GM19452 (cell line): ENCODE data around the gene CLIP2.
A peak's percentile ranks its signal among the peaks of the same experiment; 100 is the strongest.
"Not testable (repeated sequence)": the region's sequence is repeated elsewhere in the genome, so short reads cannot be mapped to it uniquely, and the experiment has no call there.

Experiments used
- ATAC-seq: cut with Tn5 transposase; IDR thresholded peaks from one replicate; pipeline ENCODE4 v1.9.1; 2021; ENCODE audit not compliant: unreplicated experiment

Gene CLIP2

DNA sequence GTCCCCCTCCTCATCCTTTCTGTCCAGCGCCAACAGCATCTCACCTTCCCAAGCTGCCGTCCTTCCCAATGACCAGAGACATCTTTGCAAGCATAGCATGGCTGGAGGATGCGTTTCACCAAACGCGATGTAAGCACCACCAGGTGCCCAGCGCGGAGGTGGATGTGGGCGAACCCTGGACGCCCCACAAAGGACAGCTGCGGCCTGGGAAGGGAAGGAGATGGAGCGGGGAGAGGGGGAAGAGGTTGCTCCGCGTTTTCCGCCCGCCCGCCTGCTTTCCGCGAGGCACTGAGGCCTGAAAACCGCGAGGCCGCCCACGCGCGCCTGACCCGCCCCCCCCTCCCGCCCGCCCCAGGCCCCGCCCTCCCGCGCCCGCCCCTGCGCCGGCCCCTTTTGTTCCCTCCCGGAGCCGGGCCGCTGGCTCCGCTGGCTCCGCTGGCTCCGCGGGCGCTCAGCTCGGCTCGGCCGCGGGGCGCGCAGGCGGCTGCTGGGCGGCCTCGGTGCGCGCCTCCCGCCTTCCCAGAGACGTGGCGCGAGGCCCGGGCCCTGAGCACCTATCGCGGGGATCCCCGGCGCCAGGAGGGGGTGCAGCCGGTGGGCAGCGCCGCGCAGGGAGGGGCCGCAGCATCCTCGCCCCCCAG, at the start of gene CLIP2:
Gene CLIP2, plus strand, starts transcription at position 390 of the 641 bp plus-strand sequence. CDS start 28,140 bp downstream, outside the sequence.
- peak; percentile 52 for ATAC-seq

DNA sequence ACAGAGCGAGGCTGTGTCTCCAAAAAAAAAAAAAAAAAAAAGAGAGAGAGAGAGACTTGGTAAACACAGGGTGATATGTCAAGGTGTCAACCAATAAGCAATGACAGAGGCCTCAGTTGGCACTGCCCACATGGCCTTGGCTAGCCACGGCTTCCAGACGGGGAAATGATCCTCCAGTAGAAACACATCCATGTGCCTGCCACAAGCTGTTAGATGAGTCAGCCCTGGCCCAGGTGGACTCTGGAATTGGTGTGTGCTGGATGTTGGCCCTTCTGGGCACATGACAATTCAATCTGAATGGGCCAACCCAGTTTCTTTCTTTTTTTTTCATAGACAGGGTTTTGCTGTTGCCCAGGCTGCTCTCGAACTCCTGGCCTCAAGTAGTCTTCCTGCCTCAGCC, 48.7 kb upstream of the CLIP2 start:
- ATAC-seq = no peak

DNA sequence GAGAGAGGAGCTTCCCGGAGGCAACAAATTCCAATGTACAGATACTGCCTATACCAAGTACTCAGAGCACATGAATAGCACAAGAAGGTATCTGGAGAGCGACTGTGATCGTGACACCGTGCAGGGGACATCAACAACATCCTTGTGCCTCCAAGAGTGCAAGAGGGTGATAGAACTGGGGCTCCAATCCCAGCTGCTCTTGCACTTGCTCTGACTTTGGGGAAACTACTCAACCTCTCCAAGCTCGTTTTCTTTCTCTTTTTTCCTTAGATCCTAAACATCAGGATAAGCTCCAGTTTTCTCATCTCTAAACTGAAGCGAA, 47.1 kb upstream of the CLIP2 start:
- ATAC-seq = no peak

DNA sequence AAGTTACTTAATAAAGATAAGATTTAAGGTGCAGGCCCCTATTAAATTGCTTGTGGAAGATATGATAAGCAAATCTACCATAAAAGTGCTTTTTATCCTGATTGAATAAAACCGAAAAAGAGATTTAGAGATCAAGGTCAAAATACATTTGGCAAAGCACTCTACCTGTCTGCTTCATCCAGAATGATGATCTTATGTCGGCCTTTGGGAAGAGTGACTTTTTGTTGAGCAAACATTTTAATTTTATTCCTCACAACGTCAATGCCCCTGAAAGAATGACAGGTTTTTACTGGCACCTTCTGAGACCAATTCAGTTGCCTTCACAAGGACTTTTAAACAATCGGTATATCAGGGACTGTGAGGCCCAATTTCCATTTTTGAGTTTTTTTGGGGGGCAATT, 42.7 kb upstream of the CLIP2 start:
- no peak for ATAC-seq

DNA sequence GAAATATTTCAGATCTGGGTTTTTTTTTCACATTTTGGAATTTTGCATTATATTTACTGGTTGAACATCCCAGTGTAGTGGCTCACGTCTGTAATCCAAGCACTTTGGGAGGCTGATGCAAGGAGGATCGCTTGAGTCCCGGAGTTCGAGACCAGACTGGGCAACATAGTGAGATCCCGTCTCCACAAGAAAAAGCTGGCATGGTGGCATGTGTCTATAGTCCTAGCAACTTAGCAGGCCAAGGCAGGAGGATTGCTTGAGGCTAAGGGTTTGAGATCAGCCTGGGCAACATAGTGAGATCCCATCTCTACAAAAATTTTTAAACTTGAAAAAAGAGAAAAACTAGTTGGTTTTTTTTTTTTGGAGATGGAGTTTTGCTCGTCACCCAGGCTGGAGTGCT, 41.1 kb upstream of the CLIP2 start:
- ATAC-seq = no peak

DNA sequence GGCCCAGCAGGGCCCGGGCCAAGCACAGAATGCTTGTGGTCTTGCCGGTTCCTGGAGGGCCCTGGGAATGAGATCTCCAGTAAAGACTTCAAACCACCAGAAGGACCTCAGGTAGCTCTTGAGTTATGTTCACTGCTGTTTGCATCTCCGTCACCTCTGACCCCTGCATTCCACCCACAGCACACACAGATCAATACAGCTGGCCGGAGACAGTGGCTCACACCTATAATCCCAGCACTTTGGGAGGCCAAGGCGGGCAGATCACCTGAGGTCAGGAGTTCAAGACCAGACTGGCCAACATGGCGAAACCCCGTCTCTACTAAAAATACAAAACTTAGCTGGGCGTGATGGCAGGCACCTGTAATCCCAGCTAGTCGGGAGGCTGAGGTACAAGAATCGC, 40.1 kb upstream of the CLIP2 start:
- not testable (repeated sequence) for ATAC-seq

DNA sequence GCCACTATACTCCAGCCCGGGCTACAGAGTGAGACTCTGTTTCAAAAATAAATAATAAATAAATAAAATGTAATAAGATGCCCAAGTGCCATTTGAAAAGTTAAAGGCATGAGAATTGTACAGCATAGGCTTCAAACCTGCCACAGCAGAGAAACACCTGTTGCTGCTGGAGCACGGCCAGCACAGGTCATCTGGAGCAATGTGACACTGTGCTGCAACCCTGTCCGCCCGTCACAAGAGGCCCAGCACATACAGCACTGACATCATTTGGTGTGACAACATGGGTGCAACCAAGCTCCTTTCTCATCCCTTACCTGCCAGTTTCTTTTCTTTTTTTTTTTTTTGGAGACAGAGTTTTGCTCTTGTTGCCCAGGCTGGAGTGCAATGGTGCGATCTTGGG, 36.3 kb upstream of the CLIP2 start:
- ATAC-seq = no peak

DNA sequence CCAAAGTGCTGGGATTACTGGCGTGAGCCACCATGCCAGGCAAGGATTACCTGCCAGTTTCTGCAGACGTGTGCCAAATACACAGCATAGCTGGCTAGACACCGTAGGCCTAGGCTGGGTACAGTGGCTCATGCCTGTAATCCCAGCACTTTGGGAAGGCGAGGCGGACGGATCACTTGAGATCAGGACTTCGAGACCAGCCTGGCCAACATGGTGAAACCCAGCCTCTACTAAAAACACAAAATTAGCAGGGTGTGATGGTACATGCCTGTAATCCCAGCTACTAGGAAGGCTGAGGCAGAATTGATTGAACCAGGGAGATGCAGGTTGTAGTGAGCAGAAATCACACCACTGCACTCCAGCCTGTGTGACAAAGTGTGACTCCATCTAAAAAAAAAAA, 35.9 kb upstream of the CLIP2 start:
- ATAC-seq = no peak

DNA sequence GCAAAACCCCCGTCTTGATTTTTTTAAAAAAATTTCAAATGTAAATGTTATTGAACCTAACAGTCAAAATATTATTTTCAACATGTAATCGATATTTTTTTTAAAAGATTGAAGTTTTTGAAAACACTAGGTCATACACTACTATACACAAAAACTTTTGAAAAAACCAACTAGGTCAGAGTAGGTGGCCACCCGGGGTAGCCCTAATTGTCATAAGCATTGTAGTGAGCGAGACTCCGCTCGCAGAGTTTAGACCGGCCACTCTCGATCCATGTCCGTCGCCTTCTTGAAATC, 35.4 kb upstream of the CLIP2 start:
- ATAC-seq = no peak

DNA sequence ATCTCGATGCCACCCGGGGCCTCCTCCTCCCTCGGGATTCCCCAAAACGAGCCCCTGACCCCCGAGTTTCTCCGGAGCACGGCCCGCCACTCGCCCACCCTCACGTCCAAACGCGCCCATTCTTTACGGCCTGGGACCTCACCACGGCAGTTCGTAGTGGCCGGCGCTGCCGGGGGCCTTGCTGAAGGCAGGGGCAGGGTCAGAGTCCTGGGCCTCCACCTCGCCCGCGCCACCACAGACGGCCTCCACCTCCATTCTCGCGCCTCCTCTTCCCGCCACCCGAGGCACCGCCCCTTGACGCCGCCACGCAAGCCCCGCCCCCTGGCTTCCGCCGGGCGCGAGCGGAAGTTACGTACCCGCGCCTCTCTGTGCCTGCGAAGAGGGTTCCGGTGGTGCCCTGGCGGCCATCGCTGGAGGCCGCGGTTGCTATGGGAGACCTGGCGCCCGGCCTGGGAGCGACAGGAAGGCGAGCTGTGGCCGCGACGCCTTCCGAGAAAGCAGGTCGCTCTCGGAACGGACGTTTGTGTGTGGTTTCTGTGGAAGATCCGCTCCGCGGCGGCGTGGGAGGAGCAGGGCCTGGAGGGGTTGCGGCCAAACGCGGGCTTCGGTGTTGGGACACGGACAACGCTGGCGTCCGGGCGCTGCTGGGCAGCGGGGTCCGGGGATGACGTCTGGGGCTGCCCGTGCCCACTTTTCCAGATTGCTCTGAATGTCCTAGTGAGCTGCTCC, 34.9 kb upstream of the CLIP2 start, which contains the start of gene RFC2:
Gene RFC2, minus strand, starts transcription at position 271 of the 729 bp plus-strand sequence. Its CDS starts 16 bp downstream, at position 255.
- peak; percentile 96 for ATAC-seq

DNA sequence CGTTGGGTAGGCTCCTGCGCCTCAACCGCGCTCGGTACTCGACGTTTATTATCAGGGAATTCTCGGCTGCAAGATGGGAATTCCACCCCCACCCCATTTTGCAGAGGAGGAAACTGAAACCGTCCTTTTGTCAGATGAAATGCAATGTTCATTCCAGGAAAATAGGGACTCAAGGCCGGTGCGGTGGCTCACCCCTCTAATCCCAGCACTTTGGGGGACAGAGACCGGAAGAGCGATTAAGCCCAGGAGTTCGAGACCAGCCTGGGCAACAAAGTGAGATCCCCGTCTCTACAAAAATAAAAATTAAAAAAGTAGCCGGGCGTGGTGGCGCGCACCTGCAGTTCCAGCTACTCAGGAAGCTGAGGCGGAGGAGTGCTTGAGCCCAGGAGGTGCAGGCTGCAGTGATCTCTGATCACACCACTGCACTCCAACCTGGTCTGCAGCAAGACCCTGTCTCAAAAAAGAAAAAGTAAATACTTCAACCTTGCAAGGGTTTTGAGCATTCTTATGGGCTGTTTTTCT, 34.3 kb upstream of the CLIP2 start:
- ATAC-seq = no peak

DNA sequence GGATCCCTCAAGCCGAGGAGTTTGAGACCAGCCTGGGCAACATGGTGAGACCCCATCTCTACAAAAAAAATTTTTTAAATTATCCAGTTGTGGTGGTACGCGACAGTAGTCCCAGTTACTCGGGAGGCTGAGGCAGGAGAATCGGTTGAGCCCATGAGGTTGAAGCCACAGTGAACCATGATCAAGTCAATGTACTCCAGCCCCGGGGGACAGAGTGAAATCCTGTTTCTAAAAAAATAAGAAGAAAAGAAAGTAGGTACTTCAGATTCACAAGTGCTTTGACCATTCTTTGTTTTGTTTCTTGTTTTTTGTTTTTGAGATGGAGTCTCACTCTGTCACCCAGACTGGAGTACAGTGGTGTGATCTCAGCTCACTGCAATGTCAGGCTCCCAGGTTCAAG, 33.7 kb upstream of the CLIP2 start:
- ATAC-seq = not testable (repeated sequence)

DNA sequence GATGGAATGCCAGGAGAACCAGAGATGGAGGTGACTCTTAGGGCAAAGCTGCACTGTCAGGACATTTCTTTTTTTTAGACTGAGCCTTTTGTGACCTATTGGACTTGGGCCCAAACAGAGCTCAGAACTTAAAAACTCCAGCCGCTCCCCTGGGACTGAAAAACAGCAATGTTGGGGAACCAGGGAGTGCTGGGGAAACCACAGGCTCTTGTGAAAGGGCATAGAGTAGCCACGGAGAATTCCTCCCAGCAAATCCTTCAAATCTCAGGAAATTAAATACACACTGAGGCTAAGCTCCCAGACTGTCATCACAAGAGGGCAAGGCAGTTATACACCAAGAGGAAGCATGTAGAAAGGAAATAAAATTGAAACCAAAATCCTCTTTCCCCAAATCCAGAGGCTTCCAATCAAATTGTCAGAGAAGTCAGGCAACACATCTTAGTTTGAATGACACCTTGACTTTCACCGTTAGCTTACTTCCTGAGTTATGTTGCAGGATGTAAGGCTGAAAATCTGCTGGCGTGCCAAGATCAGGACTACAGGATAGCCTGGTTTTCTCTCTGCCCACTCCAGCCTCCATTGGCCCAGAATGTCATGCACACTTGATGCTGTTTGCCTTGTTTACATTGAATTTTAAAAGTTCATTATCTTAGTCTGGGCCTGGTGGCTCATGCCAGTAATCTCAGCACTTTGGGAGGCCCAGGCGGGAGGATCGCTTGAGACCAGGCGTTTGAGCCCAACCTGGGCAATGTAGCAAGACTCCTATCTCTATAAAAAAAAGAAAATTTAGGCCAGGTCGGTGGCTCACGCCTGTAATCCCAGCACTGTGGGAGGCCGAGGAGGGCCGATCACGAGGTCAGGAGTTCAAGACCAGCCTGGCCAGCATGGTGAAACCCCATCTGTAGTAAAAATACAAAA, 32.5 kb upstream of the CLIP2 start:
- no peak for ATAC-seq

DNA sequence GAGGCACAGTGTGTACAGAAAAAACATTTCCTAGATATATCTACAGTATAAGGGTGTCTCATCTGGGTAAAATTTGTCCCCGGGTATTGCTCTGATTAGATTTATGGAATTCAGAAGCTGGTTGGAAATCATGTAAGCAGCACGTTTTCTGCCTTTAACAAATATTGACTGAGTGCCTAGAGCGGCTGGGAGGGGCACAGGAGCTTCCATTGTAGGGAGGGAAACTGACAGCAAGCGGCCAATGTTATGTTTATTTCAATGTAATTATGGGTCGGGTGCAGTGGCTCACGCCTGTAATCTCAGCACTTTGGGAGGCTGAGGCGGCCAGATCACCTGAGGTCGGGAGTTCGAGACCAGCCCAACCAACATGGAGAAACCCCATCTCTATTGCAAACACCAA, 30.6 kb upstream of the CLIP2 start:
- ATAC-seq = no peak

DNA sequence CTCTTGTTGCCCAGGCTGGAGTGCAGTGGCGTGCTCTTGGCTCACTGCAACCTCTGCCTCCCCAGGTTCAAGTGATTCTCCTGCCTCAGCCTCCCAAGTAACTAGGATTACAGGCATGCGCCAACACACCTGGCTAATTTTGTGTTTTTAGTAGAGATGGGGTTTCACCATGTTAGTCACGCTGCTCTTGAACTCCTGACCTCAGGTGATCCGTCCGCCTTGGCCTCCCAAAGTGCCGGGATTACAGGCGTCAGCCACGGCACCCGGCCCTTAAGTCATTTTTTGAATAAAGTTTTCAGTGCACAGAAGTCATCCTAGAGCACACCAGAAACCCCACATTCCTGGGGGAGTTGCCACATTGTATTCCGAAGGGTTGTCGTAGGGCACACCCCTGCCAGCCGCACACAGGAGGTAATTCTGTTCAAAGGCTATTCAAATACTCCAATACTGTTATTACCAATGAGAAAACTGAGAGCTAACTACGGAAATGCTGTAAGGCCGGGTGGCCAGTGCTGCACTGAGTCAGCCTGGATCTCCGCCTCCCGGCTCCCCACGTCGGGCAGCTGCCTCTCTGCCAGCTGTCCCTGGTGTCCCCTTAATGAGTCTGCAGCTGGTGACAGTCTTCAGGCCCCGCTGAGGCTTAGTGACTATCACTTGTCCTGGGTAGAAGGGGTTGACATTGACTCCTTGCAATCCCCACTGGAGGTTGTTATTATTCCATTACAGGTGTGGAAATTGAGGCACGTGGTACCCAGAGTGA, 26.4 kb upstream of the CLIP2 start:
- ATAC-seq = no peak

DNA sequence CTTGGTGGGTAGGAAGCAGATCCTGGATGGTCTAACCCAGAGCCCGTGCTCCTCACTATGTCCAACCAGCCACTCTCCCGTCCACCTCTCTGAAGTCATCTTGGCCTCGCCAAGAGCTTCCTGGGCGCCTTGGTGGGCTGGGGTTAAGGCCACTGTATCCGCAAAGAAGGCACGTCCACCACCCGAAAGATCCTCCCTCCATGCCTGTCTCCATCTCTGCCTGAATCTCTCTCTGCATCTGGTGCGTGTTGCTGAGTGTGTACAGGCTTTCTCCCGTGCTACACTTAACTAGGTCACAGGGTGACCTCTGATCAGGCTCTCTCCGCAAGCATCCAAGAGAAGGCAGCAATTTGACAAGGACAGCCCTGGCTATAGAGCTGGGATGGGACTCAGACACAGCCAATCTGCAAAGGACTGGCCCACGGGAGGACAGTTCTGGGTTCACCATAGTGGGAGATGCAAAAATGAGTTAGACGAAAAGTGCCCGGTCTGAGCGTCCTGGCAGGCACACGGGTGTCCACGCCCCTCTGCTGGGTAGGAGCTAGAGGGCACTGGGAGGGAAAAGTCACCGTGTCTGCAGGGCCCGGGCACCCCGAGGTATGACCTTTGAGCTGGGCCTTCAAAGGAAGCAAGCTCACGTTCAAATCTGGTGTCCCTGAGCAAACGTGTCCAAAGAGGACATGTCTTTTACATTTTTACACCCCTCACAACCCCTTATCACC, 25.6 kb upstream of the CLIP2 start:
- no peak for ATAC-seq

DNA sequence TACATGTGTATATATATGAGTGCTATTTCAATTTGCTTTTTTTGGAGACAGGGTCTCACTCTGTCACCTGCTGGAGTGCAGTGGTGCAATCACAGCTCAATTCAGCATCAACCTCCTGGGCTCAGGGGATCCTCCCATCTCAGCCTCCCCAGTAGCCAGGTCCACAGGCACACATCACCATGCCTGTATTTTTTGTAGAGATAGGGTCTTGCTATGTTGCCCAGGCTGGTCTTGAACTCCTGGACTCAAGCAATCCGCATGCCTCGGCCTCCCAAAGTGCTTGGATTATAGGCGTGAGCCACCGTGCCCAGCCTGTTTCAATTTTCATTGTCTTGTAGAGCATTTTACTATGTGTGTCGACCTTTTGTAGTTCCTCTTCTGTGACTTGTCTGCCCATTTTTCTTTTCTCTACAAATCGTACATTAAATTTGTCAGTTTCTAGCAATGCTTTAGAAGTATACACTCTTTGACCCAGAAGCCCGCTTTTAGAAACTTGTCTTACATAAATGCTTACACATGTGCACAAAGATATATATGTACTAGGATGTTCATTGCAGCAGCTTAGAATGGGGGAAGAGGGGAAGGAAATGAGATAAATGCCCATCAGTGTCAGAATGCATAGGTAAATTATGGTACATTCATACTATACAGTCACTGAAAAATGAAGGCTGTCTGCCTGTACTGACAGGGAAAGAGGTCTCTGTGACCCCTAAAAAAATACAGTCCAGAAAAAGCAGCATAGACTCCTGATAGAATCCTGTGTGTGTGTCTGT, 22.8 kb upstream of the CLIP2 start:
- ATAC-seq = no peak

DNA sequence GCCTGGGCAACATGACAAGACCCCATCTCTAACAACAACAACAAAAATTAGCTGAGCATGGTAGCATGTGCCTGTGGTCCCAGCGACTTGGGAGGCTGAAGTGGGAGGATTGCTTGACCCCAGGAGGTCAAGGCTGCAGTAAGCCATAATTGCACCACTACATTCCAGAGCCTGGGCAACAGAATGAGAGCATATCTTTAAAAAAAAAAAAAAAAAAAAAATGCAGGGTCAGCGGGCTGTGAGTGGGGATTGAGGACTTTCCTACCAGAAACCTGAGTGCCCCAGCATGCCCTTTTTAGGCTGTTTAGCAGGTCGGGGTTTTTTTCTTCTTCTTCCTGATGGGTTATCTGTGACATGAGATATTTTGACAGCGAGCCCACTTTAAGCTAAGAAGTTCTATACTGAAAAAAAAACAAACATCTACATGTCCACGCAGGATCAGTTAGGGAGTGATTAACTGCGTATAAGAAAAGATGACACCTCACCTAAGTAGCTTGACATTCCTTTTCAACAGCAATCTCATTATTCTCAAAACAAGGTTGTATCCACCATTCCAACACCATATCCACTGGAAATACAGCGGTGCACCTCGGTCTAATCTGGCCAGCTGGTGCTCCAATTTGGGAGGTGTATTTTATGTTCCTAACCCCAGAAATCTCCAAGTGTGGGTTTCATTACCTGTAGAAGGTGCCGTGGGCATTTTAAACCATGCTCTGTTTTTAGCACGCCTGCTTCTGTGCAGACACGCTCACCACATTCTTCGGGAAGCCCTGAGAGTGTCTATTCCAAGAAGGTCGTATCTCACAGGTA, 21.2 kb upstream of the CLIP2 start:
- ATAC-seq = no peak
